Neural cell (in vitro differentiated cells): Measurements from ENCODE around the gene TMEM44. TPM values are rescaled to one million over a fixed set of nuclear protein-coding genes. Genes with fewer than 3 reads are reported as not detected.

Source experiments
- H2AFZ ChIP-seq: fragments of 200-600, 300-800 bp; sonication (generic), shearing (Covaris generic); 2 replicates; pipeline ENCODE4 v1.6.0; 2014; ENCODE audit warnings: low read depth, mild to moderate bottlenecking, antibody characterized with exemption, low read length, moderate library complexity
- H3F3A ChIP-seq: fragments of 200-600 bp; shearing (Covaris generic); 2 replicates; pipeline ENCODE4 v1.6.1; 2016; ENCODE audit warnings: mild to moderate bottlenecking, moderate library complexity, mixed read lengths, antibody characterized with exemption, low read length; ENCODE audit not compliant: insufficient read depth, poor library complexity, severe bottlenecking
- H3K27ac ChIP-seq: fragments of 200-600, 300-800 bp; sonication (generic), shearing (Covaris generic); 2 replicates; pipeline ENCODE4 v1.5.1; 2014; ENCODE audit warnings: mild to moderate bottlenecking, low read length, moderate library complexity
- H3K27me3 ChIP-seq: fragments of 300-800, 200-600 bp; sonication (generic), shearing (Covaris generic); 2 replicates; pipeline ENCODE4 v1.6.0; 2014; ENCODE audit warnings: mild to moderate bottlenecking, low read depth, low read length, moderate library complexity; ENCODE audit not compliant: insufficient read depth
- H3K36me3 ChIP-seq: fragments of 300-800, 200-600 bp; sonication (generic), shearing (Covaris generic); 2 replicates; pipeline ENCODE4 v1.5.1; 2014; ENCODE audit warnings: mild to moderate bottlenecking, antibody characterized with exemption, low read length, moderate library complexity; ENCODE audit not compliant: insufficient read depth
- H3K4me2 ChIP-seq: fragments of 300-800, 200-600 bp; sonication (generic), shearing (Covaris generic); 2 replicates; pipeline ENCODE4 v1.6.0; 2014; ENCODE audit warnings: mild to moderate bottlenecking, low read length
- H3K4me3 ChIP-seq: fragments of 300-800, 200-600 bp; sonication (generic), shearing (Covaris generic); 2 replicates; pipeline ENCODE4 v1.5.1; 2014; ENCODE audit warnings: mild to moderate bottlenecking, low read length, moderate library complexity
- H3K79me2 ChIP-seq: fragments of 200-600 bp; shearing (Covaris generic); replicated peaks from 2 replicates; pipeline ENCODE4 v1.6.0; 2014; ENCODE audit warnings: mild to moderate bottlenecking, low read length, moderate library complexity; ENCODE audit not compliant: insufficient read depth
- H3K9ac ChIP-seq: fragments of 300-800, 200-600 bp; sonication (generic), shearing (Covaris generic); 2 replicates; pipeline ENCODE4 v1.6.1; 2016; ENCODE audit warnings: mild to moderate bottlenecking, low read length, mixed read lengths
- H3K9me2 ChIP-seq: fragments of 200-600 bp; shearing (Covaris generic); 2 replicates; pipeline ENCODE4 v1.6.1; 2016; ENCODE audit warnings: mild to moderate bottlenecking, low read length, mixed read lengths; ENCODE audit not compliant: insufficient read depth
- H3K9me3 ChIP-seq: fragments of 200-600, 300-800 bp; sonication (generic), shearing (Covaris generic); 2 replicates; pipeline ENCODE4 v1.6.1; 2016; ENCODE audit warnings: mild to moderate bottlenecking, mixed run types, low read length, moderate library complexity, mixed read lengths
- H4K20me1 ChIP-seq: fragments of 200-600 bp; shearing (Covaris generic); 2 replicates; pipeline ENCODE4 v1.6.1; 2016; ENCODE audit warnings: mild to moderate bottlenecking, mixed run types; ENCODE audit not compliant: insufficient read depth
- CTCF ChIP-seq: fragments of 450-650 bp; IDR thresholded peaks from 2 replicates; pipeline ENCODE4 v1.5.1; 2014; ENCODE audit warnings: antibody characterized with exemption, mild to moderate bottlenecking, moderate library complexity; ENCODE audit not compliant: poor library complexity, severe bottlenecking
- EP300 ChIP-seq: fragments of 450-650 bp; conservative IDR thresholded peaks from 2 replicates; pipeline ENCODE4 v1.6.1; 2014; ENCODE audit warnings: antibody characterized with exemption, mild to moderate bottlenecking, moderate library complexity; ENCODE audit not compliant: poor library complexity, severe bottlenecking
- EZH2 ChIP-seq: fragments of 200-600, 300-800 bp; shearing (Covaris generic), sonication (generic); IDR thresholded peaks from 2 replicates; pipeline ENCODE4 v1.6.1; 2014; ENCODE audit warnings: antibody characterized with exemption, low read length, borderline replicate concordance, mild to moderate bottlenecking; ENCODE audit not compliant: insufficient read depth, poor library complexity, severe bottlenecking
- MXI1 ChIP-seq: fragments of 450-650 bp; conservative IDR thresholded peaks from 2 replicates; pipeline ENCODE4 v1.6.1; 2014; ENCODE audit warnings: antibody characterized with exemption, mild to moderate bottlenecking; ENCODE audit not compliant: poor library complexity, severe bottlenecking
- POLR2AphosphoS5 ChIP-seq: IDR thresholded peaks from 2 replicates; pipeline ENCODE4 v1.6.1; 2012
- RAD21 ChIP-seq: fragments of 450-650 bp; conservative IDR thresholded peaks from 2 replicates; pipeline ENCODE4 v1.6.1; 2014; ENCODE audit warnings: antibody characterized with exemption, mild to moderate bottlenecking, moderate library complexity
- REST ChIP-seq: IDR thresholded peaks from 2 replicates; pipeline ENCODE4 v1.6.1; 2012; ENCODE audit warnings: borderline replicate concordance
- SMC3 ChIP-seq: fragments of 450-650 bp; conservative IDR thresholded peaks from 2 replicates; pipeline ENCODE4 v1.6.1; 2014; ENCODE audit warnings: antibody characterized with exemption, mild to moderate bottlenecking, moderate library complexity; ENCODE audit not compliant: poor library complexity
- TAF1 ChIP-seq: IDR thresholded peaks from 2 replicates; pipeline ENCODE4 v1.6.1; 2012; ENCODE audit warnings: low read depth
- polyA plus RNA-seq: library from polyadenylated mRNA; depleted of rRNA; stranded (reverse); fragments of >200 nt; gene quantifications from 2 replicates; pipeline ENCODE4 v1.2.3, GENCODE V29; 2014

Gene TMEM44
- polyA plus RNA-seq, 1 donor from 2014 or later = 40.6 TPM

- Histone ChIP-seq H3K4me2 (no peak overlapping the region), H3K9me2 (no peaks in the 10 kb centered on the region), H3K9me3 (no peaks in the 10 kb centered on the region), H3K9ac (no peak overlapping the region), H3K4me3 (no peak overlapping the region), H3K27ac (no peak overlapping the region), H3K27me3 (no peaks in the 10 kb centered on the region), H3K79me2 (no peaks in the 10 kb centered on the region), H3K36me3 (no peaks in the 10 kb centered on the region), H3F3A (no peaks in the 10 kb centered on the region), H2AFZ (no peak overlapping the region), H4K20me1 (no peaks in the 10 kb centered on the region)
- TF ChIP-seq REST = no peak
- no peak for TF ChIP-seq EP300
- TF ChIP-seq POLR2AphosphoS5 = no peak
- TF ChIP-seq MXI1 = no peak
- TF ChIP-seq TAF1 = no peak
- TF ChIP-seq SMC3 = no peak
- no peak for TF ChIP-seq EZH2
- TF ChIP-seq RAD21 = no peak
- no peak for TF ChIP-seq CTCF
Measured at GRCh38 chr3:194617827-194618226, 15.4 kb downstream of the TMEM44 start.

- Histone ChIP-seq H3K9me3 (no peaks in the 10 kb centered on the region), H3K27me3 (no peaks in the 10 kb centered on the region), H3K79me2 (no peaks in the 10 kb centered on the region), H3K27ac (no peak overlapping the region), H3F3A (no peaks in the 10 kb centered on the region), H3K9me2 (no peaks in the 10 kb centered on the region), H4K20me1 (no peaks in the 10 kb centered on the region), H3K36me3 (no peaks in the 10 kb centered on the region), H2AFZ (no peak overlapping the region), H3K4me3 (no peak overlapping the region), H3K4me2 (no peak overlapping the region), H3K9ac (no peak overlapping the region)
- no peak for TF ChIP-seq MXI1
- no peak for TF ChIP-seq EZH2
- TF ChIP-seq EP300 = no peak
- TF ChIP-seq CTCF = no peak
- TF ChIP-seq POLR2AphosphoS5 = no peak
- TF ChIP-seq TAF1 = no peak
- TF ChIP-seq SMC3 = no peak
- no peak for TF ChIP-seq REST
- TF ChIP-seq RAD21 = no peak
Measured at GRCh38 chr3:194617143-194617671, 16.0 kb downstream of the TMEM44 start.
